ENCODE results near the gene OR51F2.

- no peak for TF ChIP-seq POLR2A (IDR thresholded peaks at IDR 0.05; ENCODE audit: low read depth, low read length)
- TF ChIP-seq POLR2AphosphoS5 (IDR thresholded peaks at IDR 0.05; ENCODE audit: low read depth, low read length) = no peak
Measured at GRCh38 chr11:4782454-4782853, 38.7 kb upstream of the OR51F2 start.

Data from GM12892 (cell line).